Astrocyte (in vitro differentiated cells and primary cell): ENCODE measurements around the gene KLHL25. TPM values are rescaled to one million over a fixed set of nuclear protein-coding genes. Genes with fewer than 3 reads are reported as not detected.

Experiments used
- DNase-seq: peaks from one replicate; pipeline ENCODE4 v3.0.0-alpha.2; 2010; ENCODE audit warnings: low read depth
- FAIRE-seq: peaks from 2 replicates; lab custom pipeline; 2011; peaks lifted over from hg19 to GRCh38; lab: Jason Lieb, UNC
- H2AFZ ChIP-seq: 2 replicates; pipeline ENCODE4 v1.6.0; 2012; ENCODE audit warnings: low read depth, low read length, inconsistent platforms
- H3K27ac ChIP-seq: 2 replicates; pipeline ENCODE4 v1.5.1; 2011; ENCODE audit warnings: low read depth, low read length, inconsistent platforms
- H3K27me3 ChIP-seq: 2 replicates; pipeline ENCODE4 v1.6.0; 2011; ENCODE audit warnings: low read length, inconsistent platforms; ENCODE audit not compliant: insufficient read depth
- H3K36me3 ChIP-seq: 2 replicates; pipeline ENCODE4 v1.5.1; 2011; ENCODE audit warnings: low read length, inconsistent platforms; ENCODE audit not compliant: insufficient read depth
- H3K4me1 ChIP-seq: 2 replicates; pipeline ENCODE4 v1.5.1; 2011; ENCODE audit warnings: low read length, inconsistent platforms; ENCODE audit not compliant: insufficient read depth
- H3K4me2 ChIP-seq: 2 replicates; pipeline ENCODE4 v1.6.0; 2012; ENCODE audit warnings: low read length, inconsistent platforms
- H3K4me3 ChIP-seq: 2 replicates; pipeline ENCODE4 v1.5.1; 2011; ENCODE audit warnings: low read depth, mild to moderate bottlenecking, low read length, inconsistent platforms; ENCODE audit not compliant: insufficient read depth
- H3K79me2 ChIP-seq: 2 replicates; pipeline ENCODE4 v1.6.0; 2012; ENCODE audit warnings: mild to moderate bottlenecking, low read length, inconsistent platforms; ENCODE audit not compliant: insufficient read depth
- H3K9ac ChIP-seq: 2 replicates; pipeline ENCODE4 v1.6.0; 2012; ENCODE audit warnings: mild to moderate bottlenecking, low read length, inconsistent platforms
- H3K9me3 ChIP-seq: 2 replicates; pipeline ENCODE4 v1.5.1; 2012; ENCODE audit warnings: low read depth, mild to moderate bottlenecking, low read length, inconsistent platforms; ENCODE audit not compliant: insufficient read depth
- H4K20me1 ChIP-seq: 2 replicates; pipeline ENCODE4 v1.6.0; 2012; ENCODE audit warnings: low read length, inconsistent platforms; ENCODE audit not compliant: insufficient read depth
- H3K27ac Mint-ChIP-seq: one replicate; pipeline ENCODE4 v1.8.0; 2021; ENCODE audit warnings: mild to moderate bottlenecking, mixed read lengths; ENCODE audit not compliant: unreplicated experiment
- H3K27me3 Mint-ChIP-seq: one replicate; pipeline ENCODE4 v1.8.0; 2021; ENCODE audit warnings: low read depth, mixed read lengths; ENCODE audit not compliant: unreplicated experiment
- H3K36me3 Mint-ChIP-seq: one replicate; pipeline ENCODE4 v1.8.0; 2021; ENCODE audit warnings: low read depth, mixed read lengths; ENCODE audit not compliant: unreplicated experiment
- H3K4me1 Mint-ChIP-seq: one replicate; pipeline ENCODE4 v1.8.0; 2021; ENCODE audit warnings: low read depth, mixed read lengths; ENCODE audit not compliant: unreplicated experiment
- H3K4me3 Mint-ChIP-seq: one replicate; pipeline ENCODE4 v1.8.0; 2021; ENCODE audit warnings: mild to moderate bottlenecking, moderate library complexity, mixed read lengths; ENCODE audit not compliant: unreplicated experiment
- H3K9me3 Mint-ChIP-seq: one replicate; pipeline ENCODE4 v1.8.0; 2021; ENCODE audit warnings: mild to moderate bottlenecking, mixed read lengths; ENCODE audit not compliant: unreplicated experiment
- EZH2 ChIP-seq: IDR thresholded peaks from 2 replicates; pipeline ENCODE4 v1.6.1; 2012; ENCODE audit warnings: mild to moderate bottlenecking, low read length, inconsistent platforms; ENCODE audit not compliant: insufficient read depth
- total RNA-seq: library from RNA; stranded (reverse); gene quantifications from 2 replicates; pipeline ENCODE4 v1.2.1, GENCODE V29; 2021
- TF ChIP-seq, protein P1 (sequence below): IDR thresholded peaks from 2 replicates; pipeline ENCODE4 v1.5.1; 2011; ENCODE audit warnings: low read depth, mild to moderate bottlenecking, inconsistent platforms, low read length, moderate library complexity; ENCODE audit not compliant: insufficient read depth

The KLHL25 gene
- total RNA-seq, 1 donor from 2014 or later, result 5.6 TPM

- no peak overlapping the region for H3K4me3 Mint-ChIP-seq
- Histone ChIP-seq H3K4me1 (peaks cover 15% of the 10 kb centered on the region), H2AFZ (no peak overlapping the region), H3K36me3 (peaks cover 2% of the 10 kb centered on the region), H3K4me3 (no peak overlapping the region), H3K4me2 (no peak overlapping the region), H3K27me3 (no peaks in the 10 kb centered on the region), H3K79me2 (peaks cover 75% of the 10 kb centered on the region), H4K20me1 (peaks cover 54% of the 10 kb centered on the region), H3K27ac (no peak overlapping the region), H3K9ac (no peak overlapping the region), H3K9me3 (no peaks in the 10 kb centered on the region)
- no peak for TF ChIP-seq EZH2
- no peak overlapping the region for H3K27ac Mint-ChIP-seq
- H3K27me3 Mint-ChIP-seq, result no peaks in the 10 kb centered on the region
- no peaks in the 10 kb centered on the region for H3K9me3 Mint-ChIP-seq
- H3K36me3 Mint-ChIP-seq, result peaks cover 5% of the 10 kb centered on the region
- no peak for DNase-seq
- H3K4me1 Mint-ChIP-seq, result peaks cover 10% of the 10 kb centered on the region
- no peak for FAIRE-seq
Measured at GRCh38 chr15:85781099-85781498, 13.6 kb downstream of the KLHL25 start.

- H3K27me3 Mint-ChIP-seq, result no peaks in the 10 kb centered on the region
- no peak overlapping the region for H3K27ac Mint-ChIP-seq
Measured at GRCh38 chr15:85780225-85780985, 14.3 kb downstream of the KLHL25 start.

GRCh38 chr15:85779249-85779648 is 15.5 kb downstream of the KLHL25 start:
- H3K4me1 Mint-ChIP-seq, result no peaks in the 10 kb centered on the region
- no peak for TF ChIP-seq EZH2
- TF ChIP-seq, protein P1, sequence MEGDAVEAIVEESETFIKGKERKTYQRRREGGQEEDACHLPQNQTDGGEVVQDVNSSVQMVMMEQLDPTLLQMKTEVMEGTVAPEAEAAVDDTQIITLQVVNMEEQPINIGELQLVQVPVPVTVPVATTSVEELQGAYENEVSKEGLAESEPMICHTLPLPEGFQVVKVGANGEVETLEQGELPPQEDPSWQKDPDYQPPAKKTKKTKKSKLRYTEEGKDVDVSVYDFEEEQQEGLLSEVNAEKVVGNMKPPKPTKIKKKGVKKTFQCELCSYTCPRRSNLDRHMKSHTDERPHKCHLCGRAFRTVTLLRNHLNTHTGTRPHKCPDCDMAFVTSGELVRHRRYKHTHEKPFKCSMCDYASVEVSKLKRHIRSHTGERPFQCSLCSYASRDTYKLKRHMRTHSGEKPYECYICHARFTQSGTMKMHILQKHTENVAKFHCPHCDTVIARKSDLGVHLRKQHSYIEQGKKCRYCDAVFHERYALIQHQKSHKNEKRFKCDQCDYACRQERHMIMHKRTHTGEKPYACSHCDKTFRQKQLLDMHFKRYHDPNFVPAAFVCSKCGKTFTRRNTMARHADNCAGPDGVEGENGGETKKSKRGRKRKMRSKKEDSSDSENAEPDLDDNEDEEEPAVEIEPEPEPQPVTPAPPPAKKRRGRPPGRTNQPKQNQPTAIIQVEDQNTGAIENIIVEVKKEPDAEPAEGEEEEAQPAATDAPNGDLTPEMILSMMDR, result no peak
- DNase-seq, result no peak
- peaks cover 5% of the 10 kb centered on the region for H3K36me3 Mint-ChIP-seq
- Histone ChIP-seq H3K36me3 (peaks cover 2% of the 10 kb centered on the region), H3K9ac (no peak overlapping the region), H2AFZ (no peak overlapping the region), H3K79me2 (peaks cover 80% of the 10 kb centered on the region), H3K27ac (no peak overlapping the region), H3K4me1 (no peaks in the 10 kb centered on the region), H4K20me1 (peaks cover 64% of the 10 kb centered on the region), H3K9me3 (no peaks in the 10 kb centered on the region), H3K4me2 (no peak overlapping the region), H3K4me3 (no peak overlapping the region), H3K27me3 (no peaks in the 10 kb centered on the region)
- no peak overlapping the region for H3K4me3 Mint-ChIP-seq
- H3K27me3 Mint-ChIP-seq, result no peaks in the 10 kb centered on the region
- H3K9me3 Mint-ChIP-seq, result no peaks in the 10 kb centered on the region
- no peak for FAIRE-seq
- no peak overlapping the region for H3K27ac Mint-ChIP-seq

More at GRCh38 chr15:85780225-85780985, 14.3 kb downstream of the KLHL25 start:
- no peak for FAIRE-seq
- H3K4me3 Mint-ChIP-seq, result peak overlapping the region; percentile 10
- Histone ChIP-seq H3K36me3 (peaks cover 2% of the 10 kb centered on the region), H3K9me3 (no peaks in the 10 kb centered on the region), H3K79me2 (peaks cover 77% of the 10 kb centered on the region), H4K20me1 (peaks cover 56% of the 10 kb centered on the region), H3K4me1 (peaks cover 8% of the 10 kb centered on the region), H3K9ac (no peak overlapping the region), H2AFZ (no peak overlapping the region), H3K4me2 (no peak overlapping the region), H3K27me3 (no peaks in the 10 kb centered on the region), H3K27ac (no peak overlapping the region), H3K4me3 (no peak overlapping the region)
- peaks cover 5% of the 10 kb centered on the region for H3K36me3 Mint-ChIP-seq
- TF ChIP-seq EZH2, result no peak
- DNase-seq, result no peak
- no peaks in the 10 kb centered on the region for H3K9me3 Mint-ChIP-seq
- H3K4me1 Mint-ChIP-seq, result peaks cover 3% of the 10 kb centered on the region
